Vagina (tissue), 2 donors: ENCODE results near the gene SCYL1. TPM values are rescaled to one million over a fixed set of nuclear protein-coding genes. Genes with fewer than 3 reads are reported as not detected.
A peak's percentile ranks its signal among the peaks of the same experiment; 100 is the strongest.

Source experiments
- DNase-seq, 2 donors: peaks; one replicate each; pipeline ENCODE4 v3.0.0-alpha.2; 2017; ENCODE audit errors: extremely low spot score in 2 of 2
- H3K27ac ChIP-seq: fragments of 200-600 bp; sonication (generic); one replicate; pipeline ENCODE4 v1.5.1; 2019
- H3K27me3 ChIP-seq: fragments of 200-600 bp; sonication (generic); one replicate; pipeline ENCODE4 v1.5.1; 2019
- H3K36me3 ChIP-seq, 2 donors: fragments of 200-600 bp; sonication (generic); one replicate each; pipeline ENCODE4 v1.5.1; 2017 to 2019
- H3K4me1 ChIP-seq: fragments of 200-600 bp; sonication (generic); one replicate; pipeline ENCODE4 v1.5.1; 2019
- H3K4me3 ChIP-seq, 2 donors: fragments of 200-600 bp; sonication (generic); 1 replicate in 1 of 2; 2 replicates in 1 of 2; pipeline ENCODE4 v1.5.1; 2016 to 2019
- H3K9me3 ChIP-seq: fragments of 200-600 bp; sonication (generic); one replicate; pipeline ENCODE4 v1.5.1; 2019
- POLR2A ChIP-seq, 2 donors: fragments of 450-650 bp; IDR thresholded peaks; one replicate each; pipeline ENCODE4 v1.6.1; 2017; ENCODE audit warnings: antibody characterized with exemption in 2 of 2, mild to moderate bottlenecking in 2 of 2, moderate library complexity in 2 of 2
- POLR2AphosphoS5 ChIP-seq, 2 donors: sonication (generic); formaldehyde crosslinking; IDR thresholded peaks; one replicate each; pipeline ENCODE4 v1.9.0; 2017; ENCODE audit warnings: antibody characterized with exemption in 2 of 2, mild to moderate bottlenecking in 2 of 2, low read depth in 1 of 2; ENCODE audit not compliant: insufficient read depth in 1 of 2
- intact Hi-C: fragments of 100-400 bp; cut with DNase I; formaldehyde crosslinking; loops from one replicate; pipeline ENCODE4 v1.15.1; 2023
- total RNA-seq: library from RNA; depleted of rRNA; stranded (reverse); fragments of >200 nt; gene quantifications from one replicate; pipeline ENCODE4 v1.2.3, GENCODE V29; 2016
- TF ChIP-seq, protein P1 (sequence below), 3 experiments: fragments of 450-650 bp in 2 of 3; fragments of 200-600 bp in 1 of 3; sonication (generic) in 1 of 3; IDR thresholded peaks; one replicate each; pipeline ENCODE4 v1.5.1; 2017 to 2019; ENCODE audit warnings: antibody characterized with exemption in 3 of 3, mild to moderate bottlenecking in 2 of 3, moderate library complexity in 2 of 3

The SCYL1 gene
- total RNA-seq, 1 donor from 2014 or later: 77.3 TPM

DNA sequence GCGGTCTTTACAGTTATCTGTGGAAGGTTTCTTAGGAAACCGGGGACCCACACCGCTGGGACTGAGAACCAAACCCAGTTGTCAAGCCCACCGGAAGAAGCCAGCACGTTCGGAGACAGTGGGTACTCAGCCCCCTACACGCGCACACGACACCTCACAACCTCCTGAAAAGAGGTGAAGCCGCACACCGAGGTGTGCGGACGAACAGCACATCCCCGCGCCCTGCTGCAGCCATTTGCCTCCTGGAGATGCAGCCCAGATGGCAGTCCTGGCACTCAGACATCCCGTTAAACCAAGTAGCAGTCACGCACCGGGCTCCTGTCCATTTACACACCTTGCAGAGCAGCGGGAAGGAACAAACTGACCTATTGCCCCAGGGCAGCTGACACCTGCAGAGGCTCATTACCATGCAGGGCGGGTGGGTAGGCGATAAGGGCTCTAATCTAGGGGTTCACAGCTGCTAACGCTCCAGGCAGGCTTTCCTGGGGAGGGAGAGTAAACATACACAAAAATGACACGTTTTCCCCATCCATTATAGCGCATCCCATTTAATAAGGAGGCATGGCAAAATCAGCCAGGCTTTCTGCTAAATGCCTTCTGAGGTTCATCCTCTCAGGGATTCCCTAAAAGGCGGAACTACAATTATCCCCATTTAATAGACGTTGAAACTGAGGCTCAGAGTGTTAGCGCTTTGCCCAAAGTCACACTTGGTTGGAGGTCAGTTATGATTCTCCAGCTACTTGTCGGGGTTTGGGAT is 50.1 kb downstream of the SCYL1 start:
- H3K27ac ChIP-seq: peak overlapping the region; percentile 93
- peaks cover 0 to 8% of the 10 kb centered on the region in 2 donors for H3K36me3 ChIP-seq
- no peaks in the 10 kb centered on the region for H3K27me3 ChIP-seq
- intact Hi-C loops: loop anchor here (5.0 kb wide), 1 partner anchor 37 kb away; the partner anchor contains the start of gene MAP3K11
- no peak for TF ChIP-seq POLR2AphosphoS5 (IDR thresholded peaks at IDR 0.05; ENCODE audit: insufficient read depth in 1 of 2, low read depth in 1 of 2)
- TF ChIP-seq, protein P1, sequence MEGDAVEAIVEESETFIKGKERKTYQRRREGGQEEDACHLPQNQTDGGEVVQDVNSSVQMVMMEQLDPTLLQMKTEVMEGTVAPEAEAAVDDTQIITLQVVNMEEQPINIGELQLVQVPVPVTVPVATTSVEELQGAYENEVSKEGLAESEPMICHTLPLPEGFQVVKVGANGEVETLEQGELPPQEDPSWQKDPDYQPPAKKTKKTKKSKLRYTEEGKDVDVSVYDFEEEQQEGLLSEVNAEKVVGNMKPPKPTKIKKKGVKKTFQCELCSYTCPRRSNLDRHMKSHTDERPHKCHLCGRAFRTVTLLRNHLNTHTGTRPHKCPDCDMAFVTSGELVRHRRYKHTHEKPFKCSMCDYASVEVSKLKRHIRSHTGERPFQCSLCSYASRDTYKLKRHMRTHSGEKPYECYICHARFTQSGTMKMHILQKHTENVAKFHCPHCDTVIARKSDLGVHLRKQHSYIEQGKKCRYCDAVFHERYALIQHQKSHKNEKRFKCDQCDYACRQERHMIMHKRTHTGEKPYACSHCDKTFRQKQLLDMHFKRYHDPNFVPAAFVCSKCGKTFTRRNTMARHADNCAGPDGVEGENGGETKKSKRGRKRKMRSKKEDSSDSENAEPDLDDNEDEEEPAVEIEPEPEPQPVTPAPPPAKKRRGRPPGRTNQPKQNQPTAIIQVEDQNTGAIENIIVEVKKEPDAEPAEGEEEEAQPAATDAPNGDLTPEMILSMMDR (IDR thresholded peaks at IDR 0.05): no peak
- TF ChIP-seq POLR2A (IDR thresholded peaks at IDR 0.05): no peak
- peaks cover 75% of the 10 kb centered on the region for H3K4me1 ChIP-seq
- H3K9me3 ChIP-seq: no peaks in the 10 kb centered on the region
- DNase-seq: no peak
- H3K4me3 ChIP-seq: peak overlapping the region; percentile 81 to 98

DNA sequence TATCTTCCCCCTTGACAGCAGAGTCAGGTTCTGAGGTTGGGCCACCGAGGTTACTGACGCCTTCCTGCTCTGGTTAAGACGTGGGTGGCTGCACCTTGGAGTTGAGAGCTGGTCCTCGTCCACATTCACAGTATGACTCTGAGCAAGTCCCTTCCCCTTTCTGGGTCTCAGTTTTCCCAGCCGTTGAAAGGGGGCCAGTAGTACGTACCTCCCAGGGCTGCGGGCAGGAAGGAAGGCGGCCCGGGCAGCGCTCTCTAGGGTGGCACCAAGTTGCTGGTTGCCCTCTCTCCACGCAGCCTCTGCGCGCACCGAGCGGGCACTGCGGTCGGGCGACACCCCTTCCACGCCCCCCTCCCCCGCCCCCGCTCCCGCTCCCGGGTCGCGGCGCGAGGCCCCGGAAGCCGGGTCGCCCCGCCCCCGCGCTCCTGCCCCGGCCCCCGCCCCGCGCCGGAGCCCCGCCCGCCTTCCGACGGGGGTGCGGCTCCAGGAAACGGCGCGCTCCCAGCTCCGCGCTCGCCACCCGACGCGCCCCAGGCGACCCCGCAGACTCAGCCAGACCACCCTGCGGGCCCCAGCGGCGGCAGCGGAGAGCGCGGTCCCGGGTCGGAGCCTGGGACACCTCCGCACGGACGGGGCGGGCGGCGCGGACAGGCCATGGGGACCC is 50.8 kb downstream of the SCYL1 start, which contains the start of gene EHBP1L1:
Gene EHBP1L1, plus strand, starts transcription at position 486 of the 664 bp plus-strand sequence. CDS start 250 bp downstream, outside the sequence.
- Histone ChIP-seq H3K4me3 (peak within 1 kb of the TSS; percentile 81 to 98), H3K36me3 (peaks cover 1 to 15% of the 10 kb centered on the region in 2 donors), H3K4me1 (peaks cover 73% of the 10 kb centered on the region), H3K27ac (peak within 1 kb of the TSS; percentile 93), H3K9me3 (no peaks in the 10 kb centered on the region), H3K27me3 (no peaks in the 10 kb centered on the region)
- no peak for DNase-seq
- TF ChIP-seq, protein P1 (IDR thresholded peaks at IDR 0.05): no peak
- TF ChIP-seq POLR2A (IDR thresholded peaks at IDR 0.05) (no peak), POLR2AphosphoS5 (IDR thresholded peaks at IDR 0.05; ENCODE audit: insufficient read depth in 1 of 2, low read depth in 1 of 2) (peak in 1 of 2 donors; percentile 56)
- intact Hi-C loops: no loop called here

DNA sequence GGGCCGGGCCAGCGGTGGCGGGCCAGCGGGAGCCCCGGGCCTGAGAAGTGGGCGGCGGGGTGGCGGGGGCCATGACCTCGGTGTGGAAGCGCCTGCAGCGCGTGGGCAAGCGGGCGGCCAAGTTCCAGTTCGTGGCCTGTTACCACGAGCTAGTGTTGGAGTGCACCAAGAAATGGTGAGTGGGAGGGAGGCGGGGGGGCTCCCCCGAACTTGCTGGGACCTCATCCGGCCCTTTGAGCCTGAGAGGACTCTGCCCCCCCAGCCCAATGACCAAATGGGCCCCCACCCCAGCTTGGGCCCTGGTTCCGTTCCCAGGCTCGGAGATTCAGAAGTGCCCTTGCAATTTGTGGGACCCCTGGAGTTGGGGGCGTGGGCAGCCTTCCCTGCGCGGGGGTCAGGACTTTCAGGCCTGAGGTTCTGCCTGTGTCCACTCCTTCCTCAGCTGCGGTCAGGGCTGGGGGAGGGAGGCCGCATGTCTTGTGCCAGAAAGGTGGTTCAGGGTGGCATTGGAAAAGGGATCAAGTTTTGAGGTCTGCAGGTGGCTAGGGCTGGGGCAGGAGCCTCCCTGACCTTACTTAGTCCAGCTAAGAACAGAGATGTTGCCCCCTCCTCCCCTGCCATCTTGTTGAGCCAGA is 51.5 kb downstream of the SCYL1 start:
- no peak for TF ChIP-seq POLR2A (IDR thresholded peaks at IDR 0.05)
- H3K27me3 ChIP-seq: no peaks in the 10 kb centered on the region
- DNase-seq: no peak
- intact Hi-C loops: no loop called here
- no peaks in the 10 kb centered on the region for H3K9me3 ChIP-seq
- H3K4me3 ChIP-seq: peak overlapping the region; percentile 81 to 98
- H3K27ac ChIP-seq: peak overlapping the region; percentile 93
- H3K36me3 ChIP-seq: peaks cover 3 to 22% of the 10 kb centered on the region in 2 donors
- H3K4me1 ChIP-seq: peaks cover 67% of the 10 kb centered on the region

DNA sequence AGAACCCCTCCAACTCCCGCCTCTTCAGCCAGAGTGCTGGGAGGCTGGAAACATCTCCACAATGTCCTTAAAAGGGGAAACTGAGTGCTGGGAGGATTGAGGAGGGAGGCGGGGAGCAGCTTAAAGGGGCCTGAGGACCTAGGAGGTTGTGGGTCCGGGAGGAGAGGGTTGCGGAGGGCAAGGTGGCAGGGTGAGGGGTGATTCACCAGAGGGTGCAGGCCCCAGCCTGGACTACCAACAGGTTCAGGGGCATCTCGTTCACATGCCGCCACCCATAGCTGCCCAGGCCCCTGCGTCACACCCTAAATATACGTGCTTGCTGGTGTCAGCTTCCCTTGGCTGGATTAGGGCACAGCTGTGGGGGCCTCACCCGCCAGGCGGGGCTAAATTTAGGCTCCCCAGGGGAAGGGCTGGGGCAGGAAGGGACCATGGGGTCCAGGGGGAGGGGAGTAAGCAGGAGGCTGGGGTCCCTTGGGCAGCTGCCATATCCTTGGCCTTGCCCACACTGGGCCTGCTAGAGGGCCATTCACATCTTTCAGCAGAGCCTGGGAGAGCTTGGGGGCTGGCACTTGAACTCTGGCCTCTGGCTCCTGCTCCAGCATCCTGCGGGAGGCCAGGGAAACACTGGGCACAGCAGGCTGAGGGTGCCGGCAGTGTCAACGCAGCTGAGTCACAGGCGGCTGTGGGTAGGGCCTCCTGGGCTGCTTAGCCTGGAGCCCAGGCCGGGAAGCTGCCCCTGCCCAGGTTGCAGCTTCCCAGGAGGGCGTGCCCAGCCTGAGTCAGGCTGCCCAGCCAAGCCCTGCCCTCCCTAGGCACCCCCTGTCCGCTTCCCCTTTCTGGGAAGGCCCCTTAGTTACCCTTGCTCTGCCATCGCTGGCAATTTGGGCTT is 52.2 kb downstream of the SCYL1 start:
- Histone ChIP-seq H3K4me1 (peaks cover 59% of the 10 kb centered on the region), H3K36me3 (peaks cover 3 to 29% of the 10 kb centered on the region in 2 donors), H3K27ac (peak overlapping the region; percentile 93), H3K27me3 (no peaks in the 10 kb centered on the region), H3K9me3 (no peaks in the 10 kb centered on the region), H3K4me3 (peak overlapping the region; percentile 81 to 98)
- intact Hi-C loops: no loop called here
- TF ChIP-seq POLR2AphosphoS5 (IDR thresholded peaks at IDR 0.05; ENCODE audit: insufficient read depth in 1 of 2, low read depth in 1 of 2) (peak; percentile 38 to 73), POLR2A (IDR thresholded peaks at IDR 0.05) (no peak)
- no peak for DNase-seq

DNA sequence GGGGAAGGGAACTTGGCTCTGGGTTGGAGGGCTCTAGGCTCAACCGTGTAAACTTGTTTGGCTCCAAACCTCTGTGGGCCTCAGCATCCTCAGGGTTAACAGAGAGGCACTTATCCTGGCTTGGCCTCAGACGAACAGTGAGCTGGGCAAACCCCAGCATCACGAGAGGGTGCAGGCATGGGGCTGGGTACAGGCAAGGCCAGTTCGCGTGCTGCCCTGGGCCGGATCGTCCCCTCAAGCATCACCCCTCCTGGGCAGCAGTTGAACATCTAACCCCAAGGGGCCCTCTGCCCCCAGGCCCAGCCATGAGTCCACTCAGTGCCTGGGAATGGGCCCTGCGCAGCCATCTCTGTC is 52.9 kb downstream of the SCYL1 start:
- peak overlapping the region; percentile 93 for H3K27ac ChIP-seq
- H3K9me3 ChIP-seq: no peaks in the 10 kb centered on the region
- TF ChIP-seq POLR2AphosphoS5 (IDR thresholded peaks at IDR 0.05; ENCODE audit: insufficient read depth in 1 of 2, low read depth in 1 of 2) (no peak), POLR2A (IDR thresholded peaks at IDR 0.05) (no peak)
- TF ChIP-seq, protein P1 (IDR thresholded peaks at IDR 0.05): no peak
- no peak for DNase-seq
- peak overlapping the region; percentile 81 to 98 for H3K4me3 ChIP-seq
- no peaks in the 10 kb centered on the region for H3K27me3 ChIP-seq
- intact Hi-C loops: no loop called here
- peaks cover 58% of the 10 kb centered on the region for H3K4me1 ChIP-seq
- peaks cover 3 to 32% of the 10 kb centered on the region in 2 donors for H3K36me3 ChIP-seq
